ENCODE results near the gene ELMO1. TPM values are rescaled to one million over a fixed set of nuclear protein-coding genes. Genes with fewer than 3 reads are reported as not detected.

The ELMO1 gene
- total RNA-seq, 4 donors from 2014 or later, result 24.6 to 120 (median 71.9) TPM

- in situ Hi-C loops (cut with MboI; ENCODE audit: low pct_ligation_motif_present in 1 of 4, low pct_unique_long_range_greater_than_20kb in 1 of 4, low sequenced_read_pairs in 3 of 4), result loop anchor here (10.0 to 25.0 kb wide), 4 partner anchors 510 to 722 kb away; no protein-coding TSS in a partner anchor
- Histone ChIP-seq H3K27ac (no peak overlapping the region), H3K4me3 (no peak overlapping the region), H3K27me3 (no peaks in the 10 kb centered on the region), H3K9me3 (no peaks in the 10 kb centered on the region), H3K4me1 (peaks cover 0 to 19% (median 17%) of the 10 kb centered on the region in 4 donors), H3K36me3 (no peaks in the 10 kb centered on the region)
- intact Hi-C loops (cut with DNase I; ENCODE audit: low total_unique reads), result no loop called here
- DNase-seq, result no peak
- TF ChIP-seq EP300 (IDR thresholded peaks at IDR 0.05; ENCODE audit: low read depth), result no peak
- no peak for TF ChIP-seq POLR2A (IDR thresholded peaks at IDR 0.05)
- TF ChIP-seq, protein P1, sequence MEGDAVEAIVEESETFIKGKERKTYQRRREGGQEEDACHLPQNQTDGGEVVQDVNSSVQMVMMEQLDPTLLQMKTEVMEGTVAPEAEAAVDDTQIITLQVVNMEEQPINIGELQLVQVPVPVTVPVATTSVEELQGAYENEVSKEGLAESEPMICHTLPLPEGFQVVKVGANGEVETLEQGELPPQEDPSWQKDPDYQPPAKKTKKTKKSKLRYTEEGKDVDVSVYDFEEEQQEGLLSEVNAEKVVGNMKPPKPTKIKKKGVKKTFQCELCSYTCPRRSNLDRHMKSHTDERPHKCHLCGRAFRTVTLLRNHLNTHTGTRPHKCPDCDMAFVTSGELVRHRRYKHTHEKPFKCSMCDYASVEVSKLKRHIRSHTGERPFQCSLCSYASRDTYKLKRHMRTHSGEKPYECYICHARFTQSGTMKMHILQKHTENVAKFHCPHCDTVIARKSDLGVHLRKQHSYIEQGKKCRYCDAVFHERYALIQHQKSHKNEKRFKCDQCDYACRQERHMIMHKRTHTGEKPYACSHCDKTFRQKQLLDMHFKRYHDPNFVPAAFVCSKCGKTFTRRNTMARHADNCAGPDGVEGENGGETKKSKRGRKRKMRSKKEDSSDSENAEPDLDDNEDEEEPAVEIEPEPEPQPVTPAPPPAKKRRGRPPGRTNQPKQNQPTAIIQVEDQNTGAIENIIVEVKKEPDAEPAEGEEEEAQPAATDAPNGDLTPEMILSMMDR (IDR thresholded peaks at IDR 0.05), result no peak
- TF ChIP-seq POLR2AphosphoS5 (IDR thresholded peaks at IDR 0.05), result no peak
- 92 to 94% methylated on average over 3 to 10 of the region's 10 CpGs for WGBS, 2 donors (ENCODE audit: low coverage in 1 of 2)
These were observed 251.6 kb downstream of the ELMO1 start for GRCh38 chr7:37197108-37197507.

- intact Hi-C loops (cut with DNase I; ENCODE audit: low total_unique reads), result no loop called here
- DNase-seq, result no peak
- WGBS, 2 donors (ENCODE audit: low coverage in 1 of 2), result 57% methylated on average over 2 of the region's 2 CpGs; no CpG with 5 or more reads in 1 of the 2 donors
- in situ Hi-C loops (cut with MboI; ENCODE audit: low pct_ligation_motif_present in 1 of 4, low pct_unique_long_range_greater_than_20kb in 1 of 4, low sequenced_read_pairs in 3 of 4), result loop anchor here (10.0 to 25.0 kb wide), 4 partner anchors 509 to 722 kb away; no protein-coding TSS in a partner anchor
- H3K36me3 ChIP-seq, result no peaks in the 10 kb centered on the region
- H3K27ac ChIP-seq, result no peak overlapping the region
- no peaks in the 10 kb centered on the region for H3K27me3 ChIP-seq
- H3K4me3 ChIP-seq, result no peak overlapping the region
- H3K9me3 ChIP-seq, result no peaks in the 10 kb centered on the region
- H3K4me1 ChIP-seq, result peaks cover 0 to 19% (median 15%) of the 10 kb centered on the region in 4 donors
- TF ChIP-seq POLR2AphosphoS5 (IDR thresholded peaks at IDR 0.05) (no peak), EP300 (IDR thresholded peaks at IDR 0.05; ENCODE audit: low read depth) (no peak), POLR2A (IDR thresholded peaks at IDR 0.05) (no peak)
- TF ChIP-seq, protein P1 (IDR thresholded peaks at IDR 0.05), result no peak
These were observed 252.0 kb downstream of the ELMO1 start for GRCh38 chr7:37196676-37197075.

GRCh38 chr7:37195388-37195787, 253.3 kb downstream of the ELMO1 start:
- Histone ChIP-seq H3K4me3 (no peak overlapping the region), H3K27me3 (no peaks in the 10 kb centered on the region), H3K27ac (no peak overlapping the region), H3K36me3 (no peaks in the 10 kb centered on the region), H3K9me3 (no peaks in the 10 kb centered on the region), H3K4me1 (peaks cover 0 to 12% (median 9%) of the 10 kb centered on the region in 4 donors)
- no peak for DNase-seq
- intact Hi-C loops (cut with DNase I; ENCODE audit: low total_unique reads) (no loop called here), in situ Hi-C loops (cut with MboI; ENCODE audit: low pct_ligation_motif_present in 1 of 4, low pct_unique_long_range_greater_than_20kb in 1 of 4, low sequenced_read_pairs in 3 of 4) (loop anchor here (10.0 to 25.0 kb wide), 4 partner anchors 508 to 721 kb away; no protein-coding TSS in a partner anchor)
- TF ChIP-seq POLR2A (IDR thresholded peaks at IDR 0.05) (no peak), EP300 (IDR thresholded peaks at IDR 0.05; ENCODE audit: low read depth) (no peak)
- WGBS, 2 donors (ENCODE audit: low coverage in 1 of 2), result 84% methylated on average over 7 of the region's 7 CpGs; no CpG with 5 or more reads in 1 of the 2 donors

DNA sequence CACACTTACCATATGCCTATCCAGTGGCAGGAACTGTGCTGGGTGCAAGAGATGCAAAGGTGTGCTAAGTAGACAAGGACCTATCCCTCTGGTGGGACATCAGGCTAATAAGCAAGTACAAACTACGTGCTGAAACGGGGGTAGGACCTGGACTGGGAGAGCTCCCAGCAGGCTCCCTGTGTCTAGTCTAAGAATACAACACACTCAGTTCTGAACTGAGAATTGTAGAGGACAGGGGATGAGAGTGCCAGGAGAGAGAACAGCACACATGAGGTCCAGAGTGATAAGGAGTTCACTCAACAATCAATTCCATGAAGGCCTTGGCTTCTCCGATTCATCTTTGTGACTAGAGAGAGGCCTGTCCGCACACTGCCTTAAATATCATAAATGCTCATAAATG, 253.7 kb downstream of the ELMO1 start:
- peaks cover 0 to 12% (median 9%) of the 10 kb centered on the region in 4 donors for H3K4me1 ChIP-seq
- in situ Hi-C loops (cut with MboI; ENCODE audit: low pct_ligation_motif_present in 1 of 4, low pct_unique_long_range_greater_than_20kb in 1 of 4, low sequenced_read_pairs in 3 of 4), result loop anchor here (10.0 to 25.0 kb wide), 4 partner anchors 508 to 720 kb away; no protein-coding TSS in a partner anchor
- H3K27me3 ChIP-seq, result no peaks in the 10 kb centered on the region
- intact Hi-C loops (cut with DNase I; ENCODE audit: low total_unique reads), result no loop called here
- no peaks in the 10 kb centered on the region for H3K9me3 ChIP-seq
- no peak overlapping the region for H3K27ac ChIP-seq
- H3K4me3 ChIP-seq, result no peak overlapping the region
- TF ChIP-seq POLR2A (IDR thresholded peaks at IDR 0.05) (no peak), EP300 (IDR thresholded peaks at IDR 0.05; ENCODE audit: low read depth) (no peak), POLR2AphosphoS5 (IDR thresholded peaks at IDR 0.05) (no peak)
- TF ChIP-seq, protein P1 (IDR thresholded peaks at IDR 0.05), result no peak
- no peak for DNase-seq
- WGBS, 2 donors (ENCODE audit: low coverage in 1 of 2), result 96 to 97% methylated on average over 4 of the region's 4 CpGs
- H3K36me3 ChIP-seq, result no peaks in the 10 kb centered on the region

All from transverse colon (tissue), 4 donors.